ENCODE results near the gene HOXC10. TPM values are rescaled to one million over a fixed set of nuclear protein-coding genes. Genes with fewer than 3 reads are reported as not detected.

HOXC10 gene
- total and polyA plus RNA-seq, 4 donors = 0.18 TPM; not detected in 3

GRCh38 chr12:53970451-53970850 is 14.5 kb upstream of the HOXC10 start:
- Histone ChIP-seq H3K36me3 (ENCODE audit: control insufficient read depth in 4 of 4, insufficient read depth in 4 of 4, low read length in 4 of 4) (no peaks in the 10 kb centered on the region), H3K27ac (ENCODE audit: low read depth in 1 of 2, low read length in 1 of 2) (no peak overlapping the region), H3K4me1 (ENCODE audit: control insufficient read depth in 5 of 5, insufficient read depth in 5 of 5, low read length in 5 of 5) (peaks cover 0 to 15% (median 7%) of the 10 kb centered on the region in 5 donors), H3K9me3 (ENCODE audit: control insufficient read depth in 4 of 4, insufficient read depth in 3 of 4, low read length in 3 of 4) (peaks cover 0 to 13% (median 0%) of the 10 kb centered on the region in 4 donors), H3K9ac (ENCODE audit: insufficient read depth in 1 of 2, low read length in 2 of 2) (no peak overlapping the region), H3K27me3 (ENCODE audit: control insufficient read depth in 3 of 3, insufficient read depth in 3 of 3, low read length in 2 of 3) (peaks cover 35 to 98% (median 85%) of the 10 kb centered on the region in 3 donors), H3K4me3 (no peak overlapping the region)
- 21 to 25% methylated on average over 4 of the region's 4 CpGs for WGBS, 2 donors
- no peak for ATAC-seq (ENCODE audit: insufficient read depth, low FRiP score)
- TF ChIP-seq CTCF (IDR thresholded peaks at IDR 0.05; ENCODE audit: control extremely low read depth, extremely low read depth) = no peak
- DNase-seq = no peak

DNA sequence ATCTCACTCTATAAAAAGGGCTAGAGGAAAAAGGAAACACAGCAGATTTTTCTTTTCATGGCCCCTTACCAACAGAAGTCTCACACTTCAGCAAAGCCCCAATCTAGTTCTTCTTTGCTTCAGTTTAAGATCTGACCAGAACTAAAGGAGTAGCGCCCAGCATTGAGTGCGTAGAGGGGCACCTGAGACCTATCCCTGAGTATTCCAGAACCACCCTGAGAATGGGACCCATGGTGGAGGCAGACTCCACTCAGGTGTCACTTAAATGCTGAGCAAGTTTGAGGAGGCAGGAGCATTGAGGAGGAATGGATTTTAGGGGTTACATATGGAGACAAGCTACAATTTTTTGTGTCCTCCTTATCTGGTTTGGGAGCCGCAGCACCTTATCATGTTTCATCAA is 13.8 kb upstream of the HOXC10 start:
- no peak overlapping the region for H3K27ac ChIP-seq (ENCODE audit: low read depth in 1 of 2, low read length in 1 of 2)
- no peak for ATAC-seq (ENCODE audit: insufficient read depth, low FRiP score)
- H3K4me1 ChIP-seq (ENCODE audit: control insufficient read depth in 5 of 5, insufficient read depth in 5 of 5, low read length in 5 of 5) = peaks cover 0 to 16% (median 5%) of the 10 kb centered on the region in 5 donors
- TF ChIP-seq CTCF (IDR thresholded peaks at IDR 0.05; ENCODE audit: control extremely low read depth, extremely low read depth) = no peak
- no peak for DNase-seq
- WGBS, 2 donors = 61 to 76% methylated on average over 3 of the region's 3 CpGs
- no peak overlapping the region for H3K9ac ChIP-seq (ENCODE audit: insufficient read depth in 1 of 2, low read length in 2 of 2)
- H3K4me3 ChIP-seq = no peak overlapping the region
- H3K9me3 ChIP-seq (ENCODE audit: control insufficient read depth in 4 of 4, insufficient read depth in 3 of 4, low read length in 3 of 4) = peaks cover 0 to 15% (median 0%) of the 10 kb centered on the region in 4 donors
- H3K36me3 ChIP-seq (ENCODE audit: control insufficient read depth in 4 of 4, insufficient read depth in 4 of 4, low read length in 4 of 4) = no peaks in the 10 kb centered on the region
- peaks cover 35 to 98% (median 87%) of the 10 kb centered on the region in 3 donors for H3K27me3 ChIP-seq (ENCODE audit: control insufficient read depth in 3 of 3, insufficient read depth in 3 of 3, low read length in 2 of 3)

GRCh38 chr12:53971686-53972085 is 13.3 kb upstream of the HOXC10 start:
- no peak for TF ChIP-seq CTCF (IDR thresholded peaks at IDR 0.05; ENCODE audit: control extremely low read depth, extremely low read depth)
- no peak for ATAC-seq (ENCODE audit: insufficient read depth, low FRiP score)
- H3K9ac ChIP-seq (ENCODE audit: insufficient read depth in 1 of 2, low read length in 2 of 2) = no peak overlapping the region
- DNase-seq = no peak
- no peaks in the 10 kb centered on the region for H3K36me3 ChIP-seq (ENCODE audit: control insufficient read depth in 4 of 4, insufficient read depth in 4 of 4, low read length in 4 of 4)
- WGBS, 2 donors = 26 to 33% methylated on average over 2 of the region's 2 CpGs
- H3K27ac ChIP-seq (ENCODE audit: low read depth in 1 of 2, low read length in 1 of 2) = no peak overlapping the region
- H3K27me3 ChIP-seq (ENCODE audit: control insufficient read depth in 3 of 3, insufficient read depth in 3 of 3, low read length in 2 of 3) = peaks cover 35 to 98% (median 87%) of the 10 kb centered on the region in 3 donors
- peaks cover 0 to 16% (median 2%) of the 10 kb centered on the region in 5 donors for H3K4me1 ChIP-seq (ENCODE audit: control insufficient read depth in 5 of 5, insufficient read depth in 5 of 5, low read length in 5 of 5)
- H3K9me3 ChIP-seq (ENCODE audit: control insufficient read depth in 4 of 4, insufficient read depth in 3 of 4, low read length in 3 of 4) = peaks cover 0 to 16% (median 0%) of the 10 kb centered on the region in 4 donors
- no peak overlapping the region for H3K4me3 ChIP-seq

DNA sequence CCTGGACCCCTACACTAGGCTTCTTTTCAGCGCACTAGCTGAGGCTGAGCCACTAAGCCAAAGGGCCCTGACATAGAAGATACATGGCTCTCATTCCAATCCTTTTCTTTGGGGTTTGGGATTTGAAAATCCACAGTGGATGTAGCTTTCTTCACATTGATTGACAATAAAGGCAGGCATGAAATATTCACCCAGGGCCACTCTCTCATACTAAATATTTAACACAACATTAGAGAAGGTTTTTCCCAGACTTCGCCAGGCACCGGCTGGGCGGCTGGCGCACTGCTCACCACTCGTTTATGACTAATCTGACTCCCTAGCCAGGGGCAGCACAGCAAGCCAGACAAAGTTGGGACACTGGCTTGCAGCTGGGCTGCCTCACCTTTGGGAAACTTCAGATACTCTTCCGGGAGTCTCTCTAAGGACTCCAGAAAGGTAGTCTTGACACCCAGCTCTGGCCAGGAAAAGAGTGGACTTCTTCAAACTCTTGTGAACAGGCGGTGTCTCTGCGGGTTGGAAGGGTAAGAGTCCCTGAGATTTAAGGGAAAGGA is 12.7 kb upstream of the HOXC10 start:
- no peak for TF ChIP-seq CTCF (IDR thresholded peaks at IDR 0.05; ENCODE audit: control extremely low read depth, extremely low read depth)
- Histone ChIP-seq H3K27me3 (ENCODE audit: control insufficient read depth in 3 of 3, insufficient read depth in 3 of 3, low read length in 2 of 3) (peaks cover 39 to 98% (median 87%) of the 10 kb centered on the region in 3 donors), H3K9ac (ENCODE audit: insufficient read depth in 1 of 2, low read length in 2 of 2) (no peak overlapping the region), H3K9me3 (ENCODE audit: control insufficient read depth in 4 of 4, insufficient read depth in 3 of 4, low read length in 3 of 4) (peaks cover 0 to 16% (median 0%) of the 10 kb centered on the region in 4 donors), H3K27ac (ENCODE audit: low read depth in 1 of 2, low read length in 1 of 2) (no peak overlapping the region), H3K4me3 (no peak overlapping the region), H3K36me3 (ENCODE audit: control insufficient read depth in 4 of 4, insufficient read depth in 4 of 4, low read length in 4 of 4) (no peaks in the 10 kb centered on the region), H3K4me1 (ENCODE audit: control insufficient read depth in 5 of 5, insufficient read depth in 5 of 5, low read length in 5 of 5) (peaks cover 0 to 16% (median 4%) of the 10 kb centered on the region in 5 donors)
- ATAC-seq (ENCODE audit: insufficient read depth, low FRiP score) (no peak), DNase-seq (no peak)
- WGBS, 2 donors = 22 to 27% methylated on average over 9 of the region's 9 CpGs

Measured in lung (tissue), 12 donors.